Right lobe of liver (tissue), 6 donors: ENCODE data around the gene ZBTB7B. TPM values are rescaled to one million over a fixed set of nuclear protein-coding genes. Genes with fewer than 3 reads are reported as not detected.

Source experiments
- ATAC-seq, 4 donors: fragments of 200-7000 bp; cut with Tn5 transposase; one replicate each; pipeline ENCODE4 v1.9.1; 2020; ENCODE audit warnings: mild to moderate bottlenecking in 4 of 4, moderate library complexity in 4 of 4
- DNase-seq, 3 donors: peaks; one replicate each; pipeline ENCODE4 v3.0.0-alpha.2; 2020
- H3K27ac ChIP-seq, 3 donors: fragments of 200-600 bp; one replicate each; pipeline ENCODE4 v1.8.0; 2022
- H3K27me3 ChIP-seq, 2 donors: fragments of 200-600 bp; one replicate each; pipeline ENCODE4 v1.8.0; 2022
- H3K36me3 ChIP-seq, 4 donors: fragments of 200-600 bp; sonication (generic) in 1 of 4; one replicate each; pipeline versions ENCODE4 v1.5.1 to v1.8.0; 2017 to 2022; ENCODE audit warnings: control low read depth in 1 of 4
- H3K4me1 ChIP-seq, 4 donors: fragments of 200-600 bp; sonication (generic) in 1 of 4; one replicate each; pipeline versions ENCODE4 v1.5.1 to v1.8.0; 2017 to 2022; ENCODE audit warnings: control low read depth in 1 of 4
- H3K4me3 ChIP-seq, 3 donors: fragments of 200-600 bp; one replicate each; pipeline ENCODE4 v1.8.0; 2022
- H3K9me3 ChIP-seq, 4 donors: fragments of 200-600 bp; sonication (generic) in 1 of 4; one replicate each; pipeline versions ENCODE4 v1.5.1 to v1.8.0; 2017 to 2022; ENCODE audit warnings: control low read depth in 1 of 4
- CTCF ChIP-seq, 4 donors: fragments of 200-600 bp in 3 of 4; fragments of 450-650 bp in 1 of 4; IDR thresholded peaks; one replicate each; pipeline versions ENCODE4 v1.5.1 to v1.8.0; 2016 to 2022; ENCODE audit warnings: antibody characterized with exemption in 4 of 4, mild to moderate bottlenecking in 2 of 4
- POLR2A ChIP-seq: fragments of 450-650 bp; IDR thresholded peaks from one replicate; pipeline ENCODE4 v1.6.1; 2017; ENCODE audit warnings: antibody characterized with exemption, mild to moderate bottlenecking
- WGBS: methylation state at CpG from one replicate; pipeline ENCODE4 v1.1.6; 2018; ENCODE audit warnings: low coverage, low lambda C conversion rate; ENCODE audit not compliant: insufficient coverage; ENCODE audit errors: missing lambda C conversion rate; 5-methylcytosine and 5-hydroxymethylcytosine counted together
- intact Hi-C, 2 donors: fragments of 100-400 bp; cut with DNase I; formaldehyde crosslinking; loops; one replicate each; pipeline versions ENCODE4 v1.11.2 to v1.14.1; 2022
- total RNA-seq, 6 experiments: library from RNA; depleted of rRNA in 2 of 6; stranded (reverse); fragments of >200 nt in 2 of 6; fragmentation: NEBNext Ultra II Directional in 3 of 6; extraction: Animal tissue kit (Norgen Biotek cat#: 25700) in 3 of 6; gene quantifications; one replicate each; pipeline versions ENCODE4 v1.1.0 to v1.2.4, GENCODE V29; 2016 to 2023
- donor health status: DM: no; HTN: yes; CAD: no.
- donor health status: DM: no; HTN: no; CAD: no.
- donor health status: DM: no; HTN: no; CAD: no.
- donor health status: DM: no; HTN: yes; CAD: no.
- donor health status: DM: no; HTN: yes; CAD: no.

The ZBTB7B gene
- total RNA-seq, 6 experiments from 2014 or later, result 35.0 to 83.8 (median 38.8) TPM

GRCh38 chr1:154955718-154956543, 46.7 kb upstream of the ZBTB7B start, which contains the start of gene PBXIP1:
Gene PBXIP1, minus strand, starts transcription at chr1:154956099. Its CDS starts 2,378 bp downstream, at chr1:154953721.
- Histone ChIP-seq H3K9me3 (no peaks in the 10 kb centered on the region), H3K27me3 (no peaks in the 10 kb centered on the region), H3K36me3 (peaks cover 0 to 12% (median 2%) of the 10 kb centered on the region in 4 donors), H3K27ac (peak within 1 kb of the TSS; percentile 35 to 74 (median 60)), H3K4me3 (peak within 1 kb of the TSS; percentile 35 to 66 (median 54)), H3K4me1 (peaks cover 0 to 32% (median 4%) of the 10 kb centered on the region in 4 donors)
- intact Hi-C loops, result loop anchor here in 1 of 2 donors (10.0 kb wide), 1 partner anchor 99 kb away; the partner anchor contains the start of gene ADAM15
- TF ChIP-seq POLR2A (peak; percentile 15), CTCF (IDR thresholded peaks at IDR 0.05) (peak in 2 of 4 donors; percentile 11 to 30)
- WGBS, result 0% methylated on average over 18 of the region's 18 CpGs
- ATAC-seq, result peak; percentile 84 to 92 (median 86)
- DNase-seq, result peak; percentile 58 to 85 (median 59)

- WGBS, result 14% methylated on average over 4 of the region's 6 CpGs
- Histone ChIP-seq H3K27me3 (no peaks in the 10 kb centered on the region), H3K9me3 (no peaks in the 10 kb centered on the region), H3K27ac (peak overlapping the region in 2 of 3 donors; percentile 53 to 74), H3K4me3 (peak overlapping the region; percentile 35 to 66 (median 54)), H3K36me3 (peaks cover 0 to 12% (median 2%) of the 10 kb centered on the region in 4 donors), H3K4me1 (peaks cover 0 to 35% (median 4%) of the 10 kb centered on the region in 4 donors)
- ATAC-seq, result no peak
- TF ChIP-seq POLR2A, result no peak
- no peak for TF ChIP-seq CTCF (IDR thresholded peaks at IDR 0.05)
- peak in 1 of 3 donors; percentile 59 for DNase-seq
- intact Hi-C loops, result loop anchor here in 1 of 2 donors (10.0 kb wide), 1 partner anchor 98 kb away; the partner anchor contains the start of gene ADAM15
Measured at GRCh38 chr1:154956544-154956941, 46.1 kb upstream of the ZBTB7B start.

GRCh38 chr1:154957091-154957657, 45.4 kb upstream of the ZBTB7B start:
- 72% methylated on average over 7 of the region's 9 CpGs for WGBS
- TF ChIP-seq CTCF (IDR thresholded peaks at IDR 0.05) (no peak), POLR2A (no peak)
- ATAC-seq (no peak), DNase-seq (peak in 1 of 3 donors; percentile 42)
- no peak overlapping the region for H3K4me3 ChIP-seq
- intact Hi-C loops, result loop anchor here in 1 of 2 donors (10.0 kb wide), 1 partner anchor 98 kb away; the partner anchor contains the start of gene ADAM15
- H3K27me3 ChIP-seq, result no peaks in the 10 kb centered on the region
- peak overlapping the region in 1 of 3 donors; percentile 74 for H3K27ac ChIP-seq
- H3K36me3 ChIP-seq, result peaks cover 0 to 12% (median 2%) of the 10 kb centered on the region in 4 donors
- H3K4me1 ChIP-seq, result peaks cover 0 to 35% (median 4%) of the 10 kb centered on the region in 4 donors
- no peaks in the 10 kb centered on the region for H3K9me3 ChIP-seq

GRCh38 chr1:154958036-154958435, 44.6 kb upstream of the ZBTB7B start:
- H3K9me3 ChIP-seq, result no peaks in the 10 kb centered on the region
- no peaks in the 10 kb centered on the region for H3K27me3 ChIP-seq
- no peak overlapping the region for H3K27ac ChIP-seq
- H3K36me3 ChIP-seq, result peaks cover 0 to 12% (median 3%) of the 10 kb centered on the region in 4 donors
- peaks cover 0 to 43% (median 4%) of the 10 kb centered on the region in 4 donors for H3K4me1 ChIP-seq
- H3K4me3 ChIP-seq, result no peak overlapping the region
- no peak for ATAC-seq
- WGBS, result 89% methylated on average over 2 of the region's 2 CpGs
- intact Hi-C loops, result loop anchor here in 1 of 2 donors (10.0 kb wide), 1 partner anchor 97 kb away; the partner anchor contains the start of gene ADAM15
- TF ChIP-seq POLR2A (no peak), CTCF (IDR thresholded peaks at IDR 0.05) (no peak)
- DNase-seq, result no peak
